Right ventricle myocardium inferior (tissue), 1 donor: ENCODE measurements around the gene RARRES2. TPM values are rescaled to one million over a fixed set of nuclear protein-coding genes. Genes with fewer than 3 reads are reported as not detected.

Experiments used
- ATAC-seq: fragments of 200-7000 bp; cut with Tn5 transposase; one replicate; pipeline ENCODE4 v1.9.1; 2020; ENCODE audit warnings: mild to moderate bottlenecking, moderate library complexity
- DNase-seq: peaks from one replicate; pipeline ENCODE4 v3.0.0; 2021; ENCODE audit errors: missing footprints
- intact Hi-C: fragments of 100-400 bp; cut with DNase I; formaldehyde crosslinking; loops from one replicate; pipeline ENCODE4 v1.11.0; 2022
- total RNA-seq: library from RNA; stranded (reverse); fragmentation: NEBNext Ultra II Directional; extraction: Animal tissue kit (Norgen Biotek cat#: 25700); gene quantifications from one replicate; pipeline ENCODE4 v1.2.1, GENCODE V29; 2021
- donor health status: DM: no; HTN: yes; CAD: no; lungs with severe emphysema.

The RARRES2 gene
- total RNA-seq, 1 donor from 2014 or later = 32.6 TPM

- intact Hi-C loops = loop anchor here (2.0 kb wide), 2 partner anchors 37 to 45 kb away; partner anchors contain the start of genes ACTR3C and LRRC61
- no peak for ATAC-seq
These were observed 26.3 kb upstream of the RARRES2 start for GRCh38 chr7:150367677-150368095.

GRCh38 chr7:150365673-150366398 is 24.4 kb upstream of the RARRES2 start:
- DNase-seq (no peak), ATAC-seq (no peak)
- intact Hi-C loops = no loop called here

More at GRCh38 chr7:150367677-150368095, 26.3 kb upstream of the RARRES2 start:
- DNase-seq = no peak

GRCh38 chr7:150365194-150365593 is 23.8 kb upstream of the RARRES2 start:
- ATAC-seq = no peak
- intact Hi-C loops = no loop called here
- no peak for DNase-seq

GRCh38 chr7:150363872-150364271 is 22.4 kb upstream of the RARRES2 start:
- no peak for ATAC-seq
- intact Hi-C loops = no loop called here

GRCh38 chr7:150363370-150363769 is 21.9 kb upstream of the RARRES2 start:
- no peak for DNase-seq
- ATAC-seq = no peak
- intact Hi-C loops = no loop called here

More at GRCh38 chr7:150363872-150364271, 22.4 kb upstream of the RARRES2 start:
- DNase-seq = no peak

GRCh38 chr7:150361807-150362621 is 20.6 kb upstream of the RARRES2 start:
- DNase-seq (no peak), ATAC-seq (no peak)
- intact Hi-C loops = no loop called here

- intact Hi-C loops = no loop called here
- ATAC-seq (no peak), DNase-seq (no peak)
These were observed 20.0 kb upstream of the RARRES2 start for GRCh38 chr7:150361402-150361801.

- intact Hi-C loops = no loop called here
- no peak for ATAC-seq
These were observed 19.1 kb upstream of the RARRES2 start for GRCh38 chr7:150360363-150361058.

GRCh38 chr7:150359622-150360362 is 18.4 kb upstream of the RARRES2 start:
- ATAC-seq (no peak), DNase-seq (no peak)
- intact Hi-C loops = loop anchor here (5.0 kb wide), 1 partner anchor 63 kb away; no protein-coding TSS in a partner anchor

More at GRCh38 chr7:150360363-150361058, 19.1 kb upstream of the RARRES2 start:
- DNase-seq = no peak

- ATAC-seq (no peak), DNase-seq (no peak)
- intact Hi-C loops = loop anchor here (5.0 kb wide), 1 partner anchor 63 kb away; no protein-coding TSS in a partner anchor
These were observed 17.7 kb upstream of the RARRES2 start for GRCh38 chr7:150358988-150359621.

GRCh38 chr7:150358433-150358832 is 17.0 kb upstream of the RARRES2 start:
- intact Hi-C loops = loop anchor here (5.0 kb wide), 1 partner anchor 64 kb away; no protein-coding TSS in a partner anchor
- ATAC-seq (no peak), DNase-seq (no peak)

GRCh38 chr7:150357771-150358427 is 16.5 kb upstream of the RARRES2 start:
- intact Hi-C loops = loop anchor here (5.0 kb wide), 1 partner anchor 64 kb away; no protein-coding TSS in a partner anchor
- DNase-seq (no peak), ATAC-seq (no peak)

- DNase-seq = no peak
- no peak for ATAC-seq
- intact Hi-C loops = loop anchor here (5.0 kb wide), 1 partner anchor 65 kb away; no protein-coding TSS in a partner anchor
These were observed 15.8 kb upstream of the RARRES2 start for GRCh38 chr7:150357270-150357669.

- intact Hi-C loops = loop anchor here (5.0 kb wide), 1 partner anchor 66 kb away; no protein-coding TSS in a partner anchor
- no peak for DNase-seq
- ATAC-seq = no peak
These were observed 15.0 kb upstream of the RARRES2 start for GRCh38 chr7:150356265-150356897.

GRCh38 chr7:150355666-150356059 is 14.2 kb upstream of the RARRES2 start:
- intact Hi-C loops = loop anchor here (5.0 kb wide), 1 partner anchor 67 kb away; no protein-coding TSS in a partner anchor
- DNase-seq (no peak), ATAC-seq (no peak)

GRCh38 chr7:150351587-150352194 is 10.3 kb upstream of the RARRES2 start:
- no peak for ATAC-seq
- no peak for DNase-seq
- intact Hi-C loops = no loop called here
